Measurements from ENCODE around the gene GPR132.

DNA sequence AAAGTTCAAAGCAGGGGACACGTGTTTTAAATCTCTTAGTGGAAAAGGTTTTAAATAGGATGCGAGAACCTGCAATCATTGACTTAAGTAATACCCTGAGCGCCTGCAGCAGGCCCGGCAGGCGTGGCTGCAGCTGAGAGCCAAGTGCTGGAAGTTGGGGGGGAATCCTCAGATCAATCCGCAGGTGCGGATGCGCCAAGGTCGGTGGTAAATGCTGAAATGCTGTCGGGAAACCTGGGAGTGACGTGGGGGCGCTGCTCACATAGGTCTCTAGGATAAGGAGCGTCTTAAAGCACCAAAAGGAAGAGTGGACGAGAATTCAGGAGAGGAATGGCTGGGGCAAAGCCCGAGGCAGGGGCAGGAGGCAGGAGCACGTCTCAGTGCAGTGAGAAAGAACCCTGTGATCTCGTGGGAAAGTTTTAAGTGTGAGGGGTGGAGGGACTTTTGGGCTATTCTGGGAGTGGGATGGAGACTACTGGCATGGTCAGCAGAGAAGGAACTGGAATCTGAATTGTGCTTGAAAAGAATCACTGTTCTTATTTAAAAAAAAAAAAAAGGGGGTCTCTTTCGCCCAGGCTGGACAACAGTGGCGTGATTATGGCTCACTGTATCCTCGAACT is 43.5 kb downstream of the GPR132 start:
- TF ChIP-seq, protein P1, sequence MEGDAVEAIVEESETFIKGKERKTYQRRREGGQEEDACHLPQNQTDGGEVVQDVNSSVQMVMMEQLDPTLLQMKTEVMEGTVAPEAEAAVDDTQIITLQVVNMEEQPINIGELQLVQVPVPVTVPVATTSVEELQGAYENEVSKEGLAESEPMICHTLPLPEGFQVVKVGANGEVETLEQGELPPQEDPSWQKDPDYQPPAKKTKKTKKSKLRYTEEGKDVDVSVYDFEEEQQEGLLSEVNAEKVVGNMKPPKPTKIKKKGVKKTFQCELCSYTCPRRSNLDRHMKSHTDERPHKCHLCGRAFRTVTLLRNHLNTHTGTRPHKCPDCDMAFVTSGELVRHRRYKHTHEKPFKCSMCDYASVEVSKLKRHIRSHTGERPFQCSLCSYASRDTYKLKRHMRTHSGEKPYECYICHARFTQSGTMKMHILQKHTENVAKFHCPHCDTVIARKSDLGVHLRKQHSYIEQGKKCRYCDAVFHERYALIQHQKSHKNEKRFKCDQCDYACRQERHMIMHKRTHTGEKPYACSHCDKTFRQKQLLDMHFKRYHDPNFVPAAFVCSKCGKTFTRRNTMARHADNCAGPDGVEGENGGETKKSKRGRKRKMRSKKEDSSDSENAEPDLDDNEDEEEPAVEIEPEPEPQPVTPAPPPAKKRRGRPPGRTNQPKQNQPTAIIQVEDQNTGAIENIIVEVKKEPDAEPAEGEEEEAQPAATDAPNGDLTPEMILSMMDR (conservative IDR thresholded peaks at IDR 0.05): peak; percentile 52
- TF ChIP-seq ZFX (IDR thresholded peaks at IDR 0.05): no peak
